ENCODE data around the gene BRWD1.
A peak's percentile ranks its signal among the peaks of the same experiment; 100 is the strongest.

BRWD1 gene

GRCh38 chr21:39327727-39328126, 14.3 kb upstream of the BRWD1 start:
- no peak for DNase-seq (ENCODE audit: low read depth)

GRCh38 chr21:39326607-39327307, 13.3 kb upstream of the BRWD1 start:
- no peak for DNase-seq (ENCODE audit: low read depth)

- no peak for DNase-seq (ENCODE audit: low read depth)
Measured at GRCh38 chr21:39325458-39325857, 12.0 kb upstream of the BRWD1 start.

GRCh38 chr21:39321424-39321823, 8.0 kb upstream of the BRWD1 start:
- no peak for DNase-seq (ENCODE audit: low read depth)

GRCh38 chr21:39319814-39320332, 6.4 kb upstream of the BRWD1 start:
- no peak for DNase-seq (ENCODE audit: low read depth)

- DNase-seq (ENCODE audit: low read depth), result no peak
Measured at GRCh38 chr21:39319251-39319756, 5.9 kb upstream of the BRWD1 start.

GRCh38 chr21:39318091-39318959, 4.9 kb upstream of the BRWD1 start:
- DNase-seq (ENCODE audit: low read depth), result no peak

GRCh38 chr21:39317134-39318090, 4.0 kb upstream of the BRWD1 start:
- no peak for DNase-seq (ENCODE audit: low read depth)

GRCh38 chr21:39316729-39317128, 3.3 kb upstream of the BRWD1 start:
- no peak for DNase-seq (ENCODE audit: low read depth)

GRCh38 chr21:39315603-39316445, 2.4 kb upstream of the BRWD1 start:
- DNase-seq (ENCODE audit: low read depth), result no peak

GRCh38 chr21:39314143-39315027, 953 bp upstream of the BRWD1 start:
- peak; percentile 23 for DNase-seq (ENCODE audit: low read depth)

- no peak for DNase-seq (ENCODE audit: low read depth)
Measured at GRCh38 chr21:39313042-39313570, 326 bp downstream of the BRWD1 start.

- peak; percentile 94 for DNase-seq (ENCODE audit: low read depth)
Measured at GRCh38 chr21:39312112-39313041, 1.1 kb downstream of the BRWD1 start.

GRCh38 chr21:39311164-39311563, 2.3 kb downstream of the BRWD1 start:
- DNase-seq (ENCODE audit: low read depth), result no peak

- no peak for DNase-seq (ENCODE audit: low read depth)
Measured at GRCh38 chr21:39307466-39307865, 6.0 kb downstream of the BRWD1 start.

- no peak for DNase-seq (ENCODE audit: low read depth)
Measured at GRCh38 chr21:39300587-39300986, 12.8 kb downstream of the BRWD1 start.

- no peak for DNase-seq (ENCODE audit: low read depth)
Measured at GRCh38 chr21:39296891-39297290, 16.5 kb downstream of the BRWD1 start.

- DNase-seq (ENCODE audit: low read depth), result no peak
Measured at GRCh38 chr21:39288987-39289386, 24.4 kb downstream of the BRWD1 start.
